G401.6 (cell line): ENCODE measurements around the gene CNGB1.
"Not testable (repeated sequence)": the region's sequence is repeated elsewhere in the genome, so short reads cannot be mapped to it uniquely, and the experiment has no call there.

Source experiments
- FAIRE-seq: peaks from 2 replicates; lab custom pipeline; 2012; peaks lifted over from hg19 to GRCh38; lab: Jason Lieb, UNC

CNGB1 gene

GRCh38 chr16:57951204-57951960 is 19.5 kb downstream of the CNGB1 start:
- FAIRE-seq, result no peak

DNA sequence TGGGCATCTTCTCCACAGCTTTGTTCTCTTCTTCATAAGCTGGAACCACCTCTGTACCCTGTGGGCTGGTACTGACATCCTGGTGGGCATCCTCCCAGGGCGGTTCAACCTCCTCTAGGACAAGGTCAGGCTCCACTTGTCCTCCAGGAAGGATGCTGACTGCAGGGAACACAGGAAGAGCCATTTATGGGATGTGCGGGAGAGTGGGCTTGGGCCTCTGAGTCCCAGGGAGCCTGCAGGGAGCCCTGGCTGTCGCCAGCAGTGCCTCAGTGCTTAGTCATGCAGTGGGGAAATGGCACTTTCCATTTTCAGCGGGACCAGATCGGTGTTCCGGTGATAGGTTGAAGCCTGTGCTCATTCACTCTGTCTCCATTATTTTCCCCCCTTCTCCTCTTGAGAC is 20.5 kb downstream of the CNGB1 start:
- no peak for FAIRE-seq

DNA sequence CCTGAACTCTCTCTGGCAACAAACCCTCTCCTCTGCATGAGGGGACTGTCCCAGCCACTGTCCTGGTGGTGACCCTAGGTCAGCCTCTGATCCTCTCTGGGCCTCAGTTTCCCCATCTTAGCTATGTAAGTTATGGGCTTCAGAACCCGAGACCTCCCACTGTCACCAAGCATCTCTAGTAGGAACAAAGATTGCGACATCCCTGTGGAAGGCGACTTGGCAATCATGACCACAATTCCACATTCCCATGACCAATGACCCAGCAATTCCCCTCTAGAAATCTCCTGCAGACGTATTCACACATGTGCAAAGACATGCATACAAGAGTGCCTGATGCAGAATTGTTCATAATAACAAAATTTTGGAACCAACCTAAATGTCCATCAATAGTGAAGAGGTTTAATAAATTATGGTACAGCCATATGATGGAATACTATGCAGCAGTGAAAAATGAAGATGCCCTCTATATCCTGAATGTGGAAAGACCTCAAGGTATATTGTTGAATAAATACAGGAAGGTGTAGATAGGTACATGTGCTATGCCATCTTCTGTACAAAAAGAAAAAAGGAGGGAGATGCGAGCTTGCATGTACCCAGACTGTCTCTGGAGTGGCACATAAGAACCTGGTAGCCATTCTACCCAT is 21.2 kb downstream of the CNGB1 start:
- no peak for FAIRE-seq

DNA sequence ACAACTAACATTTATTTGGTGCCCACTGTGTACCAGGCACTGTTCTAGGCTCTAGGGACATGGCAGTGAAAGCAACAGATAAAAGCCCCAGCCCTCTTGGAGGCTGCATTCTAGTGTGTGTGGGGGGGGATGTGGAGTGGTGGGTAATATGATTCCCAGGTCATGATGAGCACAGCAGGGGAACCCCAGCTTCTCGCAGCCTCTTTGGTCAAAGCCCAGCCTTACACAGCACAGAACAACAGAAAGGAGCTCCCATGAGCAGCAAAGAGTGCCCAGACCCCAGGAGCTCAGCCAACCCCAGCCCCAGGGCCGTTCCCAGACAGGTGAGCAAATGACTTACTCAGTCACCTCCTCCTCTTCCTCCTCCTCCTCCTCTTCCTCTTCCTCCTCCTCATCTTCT is 21.9 kb downstream of the CNGB1 start:
- FAIRE-seq, result no peak

GRCh38 chr16:57948027-57948426 is 22.9 kb downstream of the CNGB1 start:
- no peak for FAIRE-seq

GRCh38 chr16:57947261-57947660 is 23.7 kb downstream of the CNGB1 start:
- no peak for FAIRE-seq

GRCh38 chr16:57946181-57946801 is 24.6 kb downstream of the CNGB1 start:
- no peak for FAIRE-seq

DNA sequence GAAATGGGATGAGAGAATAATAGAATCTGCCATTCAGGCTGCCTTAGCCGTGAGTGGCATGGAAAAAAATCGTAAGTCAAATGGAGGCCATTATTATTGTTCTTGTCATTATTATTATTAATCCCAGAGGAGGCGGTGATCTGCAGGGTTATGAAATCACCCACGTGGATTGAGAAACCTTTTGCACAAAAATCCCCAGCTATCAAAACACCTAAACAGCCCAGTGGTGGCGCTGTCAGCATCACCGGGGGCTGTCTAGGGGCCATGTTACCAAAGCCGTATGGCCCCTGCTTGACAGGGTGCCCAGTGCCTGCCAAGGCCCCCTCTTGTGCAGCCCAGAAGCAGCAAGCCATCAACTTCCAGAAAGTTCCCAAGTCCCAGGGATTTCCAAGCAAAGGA is 25.2 kb downstream of the CNGB1 start:
- no peak for FAIRE-seq

DNA sequence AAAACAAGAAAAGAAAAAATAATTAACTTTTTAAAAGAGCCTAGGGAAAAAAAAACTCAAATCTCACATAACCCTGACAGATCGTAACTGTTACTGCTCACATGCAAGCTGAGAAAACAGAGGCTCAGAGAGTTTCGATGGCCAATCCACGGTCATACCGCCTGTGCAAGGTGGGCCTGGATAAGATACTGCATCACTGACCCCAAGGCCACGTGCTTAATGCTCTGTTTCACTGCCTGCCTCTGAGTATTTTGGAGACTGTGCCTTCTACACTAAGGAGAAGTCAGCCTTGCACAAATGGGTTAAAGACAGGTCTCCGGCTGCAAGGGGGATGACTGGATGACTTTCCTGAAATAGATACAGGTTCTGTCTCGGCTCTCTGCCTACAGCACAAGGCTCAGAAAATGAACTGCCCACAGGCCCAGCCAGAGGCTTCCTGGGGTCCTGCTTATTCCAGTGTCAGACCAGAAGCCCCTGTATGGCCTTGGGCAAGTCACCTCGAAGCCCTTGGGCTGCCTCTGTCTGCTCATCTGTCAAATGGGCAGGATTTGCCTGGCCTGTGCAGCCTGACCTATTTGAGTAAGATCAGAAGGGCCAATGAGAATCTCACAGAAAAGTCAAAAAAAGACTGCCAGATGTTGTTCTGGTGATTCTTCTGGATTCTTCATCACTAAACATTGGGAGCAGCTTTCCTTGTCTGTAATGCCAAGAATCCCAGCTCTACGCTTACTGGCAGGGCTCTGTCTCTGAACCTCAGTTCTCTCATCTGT is 25.8 kb downstream of the CNGB1 start:
- no peak for FAIRE-seq

GRCh38 chr16:57943381-57943780 is 27.5 kb downstream of the CNGB1 start:
- FAIRE-seq, result not testable (repeated sequence)

GRCh38 chr16:57941901-57942300 is 29.0 kb downstream of the CNGB1 start:
- not testable (repeated sequence) for FAIRE-seq

DNA sequence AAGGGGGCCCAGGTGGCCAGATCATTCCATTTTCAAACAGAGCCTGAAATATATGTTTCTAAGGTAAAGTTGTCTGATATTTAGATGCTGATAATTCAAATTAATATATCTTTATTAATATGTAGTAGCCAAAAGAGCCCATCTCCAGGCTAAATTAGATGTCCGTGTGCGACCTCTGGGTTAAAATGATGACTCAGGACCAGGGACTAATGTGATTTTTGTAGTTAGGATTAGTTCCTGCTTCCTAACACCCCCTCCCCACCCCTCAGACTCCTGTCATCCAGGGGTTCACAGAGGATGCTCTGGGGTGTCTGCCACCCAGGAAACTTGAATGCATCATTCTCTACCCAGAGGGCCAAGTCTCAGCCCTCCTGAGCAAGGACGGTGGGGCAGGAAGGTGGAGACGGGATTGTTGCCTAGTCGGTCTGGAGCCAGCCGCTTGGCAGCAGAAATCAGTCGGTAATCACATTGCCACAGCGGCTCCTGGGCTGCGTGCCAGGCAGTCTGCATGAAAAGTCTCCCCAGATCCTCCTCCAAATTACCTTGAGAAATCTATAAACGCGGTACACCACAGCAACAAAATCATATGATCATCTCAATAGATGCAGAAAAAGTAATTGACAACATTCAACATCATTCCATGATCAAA is 29.8 kb downstream of the CNGB1 start:
- no peak for FAIRE-seq

- no peak for FAIRE-seq
These were observed 30.5 kb downstream of the CNGB1 start for GRCh38 chr16:57940382-57940966.

DNA sequence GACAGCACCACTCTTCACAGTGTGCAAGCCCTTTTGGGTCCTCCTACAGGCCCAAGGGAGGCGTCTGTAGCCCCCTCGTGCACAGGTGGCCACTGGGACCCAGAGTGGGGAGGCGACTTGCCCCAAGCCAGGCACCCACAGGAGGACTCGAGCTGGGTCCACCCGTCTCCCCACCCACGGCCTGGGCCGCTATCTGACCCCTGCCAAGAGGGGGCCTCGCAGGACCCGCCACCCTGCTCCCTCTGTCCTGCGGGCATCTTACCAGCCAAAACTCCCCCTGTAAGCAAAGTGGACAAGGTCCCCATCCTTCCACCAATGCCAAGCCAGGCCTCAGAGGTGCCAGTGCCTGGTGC is 31.1 kb downstream of the CNGB1 start:
- no peak for FAIRE-seq

DNA sequence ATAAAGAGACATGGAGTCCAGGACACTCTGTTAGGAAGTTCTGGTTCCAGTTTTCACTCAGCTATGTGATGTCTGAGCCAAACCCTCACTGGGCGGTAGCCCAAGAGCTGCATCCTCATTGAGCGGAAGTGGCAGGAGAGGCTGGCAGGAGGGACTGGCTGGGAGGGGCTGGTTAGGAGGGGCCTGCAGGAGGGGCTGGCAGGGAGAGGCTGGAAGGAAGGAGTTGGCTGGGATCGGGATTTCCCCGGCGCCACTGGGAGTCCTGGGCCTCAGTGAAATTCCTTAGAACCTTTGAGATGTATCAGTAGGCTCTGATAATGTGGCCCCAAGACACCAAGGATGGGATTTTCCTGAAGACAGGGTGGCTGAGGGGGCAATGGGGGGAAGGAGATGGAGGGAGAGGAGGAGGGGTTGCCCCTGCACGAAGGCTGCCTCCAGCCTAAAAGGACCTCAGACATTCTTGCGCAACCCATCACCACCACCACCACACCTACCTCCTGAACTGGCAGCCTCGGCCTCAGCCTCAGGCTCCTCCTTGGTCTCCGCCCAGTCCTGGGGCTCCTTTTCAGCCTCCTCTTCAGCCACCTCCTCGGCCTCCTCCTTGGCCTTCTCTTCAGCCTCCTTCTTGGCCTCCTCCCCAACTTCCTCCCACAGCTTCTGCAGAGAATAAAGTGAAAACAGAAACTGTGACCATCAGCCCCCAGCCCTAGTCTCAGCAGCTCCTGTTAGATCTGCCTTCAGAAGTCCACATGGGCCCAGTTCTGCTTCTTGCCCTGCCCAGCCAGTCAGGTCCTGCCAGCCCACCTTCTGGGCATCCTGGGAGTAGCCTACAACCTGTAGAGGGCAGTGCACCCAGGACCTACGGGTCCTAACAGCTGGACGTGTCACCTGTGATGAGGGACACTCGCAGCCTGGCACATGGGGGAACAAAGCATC is 31.7 kb downstream of the CNGB1 start:
- FAIRE-seq, result no peak

DNA sequence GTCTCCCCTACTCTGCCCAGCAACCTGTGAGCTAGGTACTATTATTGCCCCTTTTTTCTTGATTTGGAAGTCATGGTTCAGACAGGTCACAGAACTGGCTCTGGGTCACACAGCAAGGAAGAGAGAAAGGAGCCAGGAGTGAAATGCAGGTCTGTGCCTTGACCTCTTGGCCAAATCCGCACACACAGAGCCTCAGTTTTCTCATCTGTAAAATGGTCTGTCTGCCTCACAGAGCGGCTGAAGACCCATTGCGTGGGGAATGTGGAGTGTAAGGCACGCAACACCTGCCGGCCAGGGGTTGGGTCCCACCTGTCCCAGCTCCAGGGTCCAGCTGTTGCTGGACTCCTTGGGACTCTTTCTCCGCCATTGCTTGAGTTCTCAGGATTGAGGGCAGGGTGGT is 32.4 kb downstream of the CNGB1 start:
- FAIRE-seq, result no peak

GRCh38 chr16:57937861-57938260 is 33.1 kb downstream of the CNGB1 start:
- no peak for FAIRE-seq

DNA sequence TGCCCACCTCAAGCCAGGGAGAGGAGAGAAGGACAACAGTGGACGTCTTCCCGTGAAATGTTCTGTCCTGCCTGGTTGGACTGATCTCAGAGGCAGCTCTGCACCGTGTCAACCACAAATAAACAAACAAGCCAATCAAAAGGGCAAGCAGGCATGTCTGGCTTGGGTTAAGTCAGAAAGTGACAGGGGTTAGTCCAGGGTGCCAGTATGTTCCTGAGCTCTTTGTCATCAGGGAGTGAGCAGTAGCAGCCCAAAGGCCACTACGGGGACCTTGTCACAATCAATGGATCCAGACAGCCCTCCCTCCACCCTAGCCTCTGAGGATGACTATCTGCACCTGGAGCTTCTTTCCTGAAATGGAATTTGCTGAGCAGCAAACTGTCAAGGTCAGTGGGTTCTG is 35.0 kb downstream of the CNGB1 start:
- FAIRE-seq, result no peak

DNA sequence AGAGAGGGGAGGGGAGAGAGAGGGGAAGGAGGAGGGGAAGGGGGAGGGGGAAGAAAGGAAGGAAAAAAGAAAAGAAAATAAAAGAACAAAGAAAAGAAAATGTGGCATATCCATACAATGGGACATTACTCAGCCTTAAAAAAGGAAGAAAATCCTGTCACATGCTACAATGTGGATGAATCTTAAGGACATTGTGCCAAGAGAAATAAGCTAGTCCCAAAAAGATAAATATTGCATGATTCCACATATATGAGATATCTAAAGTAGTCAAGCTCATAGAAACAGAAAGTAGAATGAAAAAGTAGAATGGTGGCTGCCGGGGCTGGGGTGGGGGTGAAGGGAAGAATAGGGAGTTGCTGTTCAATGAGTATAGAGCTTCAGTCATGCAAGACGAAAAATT is 40.4 kb downstream of the CNGB1 start:
- no peak for FAIRE-seq

DNA sequence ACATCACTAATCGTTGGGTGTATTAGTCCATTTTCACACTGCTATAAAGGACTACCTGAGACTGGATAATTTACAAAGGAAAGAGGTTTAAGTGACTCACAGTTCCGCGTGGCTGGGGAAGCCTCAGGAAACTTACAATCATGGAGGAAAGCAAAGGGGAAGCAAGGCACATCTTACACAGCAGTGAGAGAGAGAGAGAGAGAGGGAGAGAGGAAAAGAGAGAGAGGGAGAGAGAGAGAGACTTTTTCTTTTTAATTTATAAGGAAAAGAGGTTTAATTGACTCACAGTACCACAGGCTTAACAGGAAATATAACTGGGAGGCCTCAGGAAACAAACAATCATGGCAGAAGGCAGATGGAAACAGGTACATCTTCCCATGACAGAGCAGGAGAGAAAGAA is 41.7 kb downstream of the CNGB1 start:
- FAIRE-seq, result no peak

DNA sequence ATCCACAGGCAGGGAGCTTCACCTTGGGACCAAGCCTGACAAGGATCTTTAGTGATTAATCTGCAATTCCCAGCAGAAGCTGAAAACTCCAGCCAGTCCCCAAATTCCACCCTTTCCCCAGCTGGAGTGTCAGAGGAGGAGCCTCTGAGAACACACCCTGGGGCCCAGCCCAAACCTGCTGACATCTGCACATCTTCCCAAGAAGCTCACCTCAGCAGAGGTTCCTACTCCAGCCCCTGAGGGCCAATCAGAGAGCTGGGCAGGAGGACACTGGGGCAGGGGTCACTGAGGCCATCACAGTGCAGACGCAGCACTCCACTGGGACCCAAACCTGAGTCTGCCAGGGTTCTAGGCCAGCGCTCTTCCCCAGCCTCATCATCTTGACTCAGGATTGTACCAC is 44.9 kb downstream of the CNGB1 start:
- FAIRE-seq, result no peak
